CD4-positive, alpha-beta memory T cell (primary cell): ENCODE measurements around the gene FAM167B. TPM values are rescaled to one million over a fixed set of nuclear protein-coding genes. Genes with fewer than 3 reads are reported as not detected.
"Not testable (repeated sequence)": the region's sequence is repeated elsewhere in the genome, so short reads cannot be mapped to it uniquely, and the experiment has no call there.

Experiments
- CTCF ChIA-PET: fragments of 350-600 bp; sonication (Branson Sonifier 250); formaldehyde crosslinking; loops from one replicate; lab custom pipeline; 2021; ENCODE audit warnings: inconsistent platforms; ENCODE audit not compliant: partially characterized antibody; lab: Charles Lee
- POLR2A ChIA-PET: fragments of 350-600 bp; sonication (Branson Sonifier 250); formaldehyde crosslinking; loops from one replicate; lab custom pipeline; 2021; ENCODE audit not compliant: partially characterized antibody; lab: Charles Lee
- DNase-seq, 5 donors: peaks; one replicate each; pipeline versions ENCODE4 v3.0.0 to v3.0.0-alpha.2; 2020 to 2022; ENCODE audit warnings: mixed read lengths in 1 of 5
- H3K27ac ChIP-seq: one replicate; pipeline ENCODE4 v1.7.0; 2013; ENCODE audit warnings: low read depth, low read length
- H3K27me3 ChIP-seq: 2 replicates; pipeline ENCODE4 v1.7.0; 2013; ENCODE audit warnings: mild to moderate bottlenecking, low read length, moderate library complexity; ENCODE audit not compliant: insufficient read depth
- H3K36me3 ChIP-seq: 2 replicates; pipeline ENCODE4 v1.7.0; 2013; ENCODE audit warnings: mild to moderate bottlenecking, low read length, moderate library complexity; ENCODE audit not compliant: insufficient read depth
- H3K4me1 ChIP-seq: 2 replicates; pipeline ENCODE4 v1.7.0; 2013; ENCODE audit warnings: mild to moderate bottlenecking, low read length, moderate library complexity; ENCODE audit not compliant: insufficient read depth
- H3K4me3 ChIP-seq, 2 donors: one replicate each; pipeline ENCODE4 v1.7.0; 2013; ENCODE audit warnings: low read length in 2 of 2, mild to moderate bottlenecking in 1 of 2
- H3K9me3 ChIP-seq, 2 donors: one replicate each; pipeline ENCODE4 v1.7.0; 2013; ENCODE audit warnings: low read length in 2 of 2, control low read depth in 1 of 2; ENCODE audit not compliant: control insufficient read depth in 1 of 2
- H3K27ac Mint-ChIP-seq, 7 donors: one replicate each; pipeline ENCODE4 v1.8.0; 2020 to 2021; ENCODE audit warnings: mixed read lengths in 7 of 7, mild to moderate bottlenecking in 6 of 7, inconsistent platforms in 3 of 7, moderate library complexity in 3 of 7
- H3K27me3 Mint-ChIP-seq, 2 donors: one replicate each; pipeline ENCODE4 v1.8.0; 2020 to 2021; ENCODE audit warnings: mixed read lengths in 2 of 2
- H3K36me3 Mint-ChIP-seq, 2 donors: one replicate each; pipeline ENCODE4 v1.8.0; 2020 to 2021; ENCODE audit warnings: mixed read lengths in 2 of 2, inconsistent platforms in 1 of 2, mild to moderate bottlenecking in 1 of 2
- H3K4me1 Mint-ChIP-seq, 4 donors: one replicate each; pipeline ENCODE4 v1.8.0; 2020 to 2021; ENCODE audit warnings: mixed read lengths in 4 of 4, mild to moderate bottlenecking in 1 of 4
- H3K4me3 Mint-ChIP-seq, 8 donors: one replicate each; pipeline ENCODE4 v1.8.0; 2020 to 2021; ENCODE audit warnings: mixed read lengths in 8 of 8, mild to moderate bottlenecking in 7 of 8, moderate library complexity in 6 of 8, inconsistent platforms in 3 of 8
- H3K9me3 Mint-ChIP-seq, 8 donors: one replicate each; pipeline ENCODE4 v1.8.0; 2020 to 2021; ENCODE audit warnings: mixed read lengths in 8 of 8, mild to moderate bottlenecking in 5 of 8, inconsistent platforms in 3 of 8, moderate library complexity in 1 of 8
- intact Hi-C: fragments of 100-400 bp; cut with micrococcal nuclease; formaldehyde crosslinking; loops from one replicate; pipeline ENCODE4 v1.15.1; 2023
- polyA plus RNA-seq, 2 donors: library from polyadenylated mRNA; unstranded; fragments of 300-500 nt; fragmentation: Illumina TruSeq; gene quantifications; one replicate each; pipeline ENCODE4 v1.2.3, GENCODE V29; 2021
- total RNA-seq, 2 experiments: library from RNA; stranded (reverse); gene quantifications; one replicate each; pipeline ENCODE4 v1.2.3, GENCODE V29; 2021

FAM167B gene
- total and polyA plus RNA-seq, 4 experiments from 2014 or later, result 0.50 to 1.2 TPM; not detected in 2

- Mint-ChIP-seq H3K36me3 (peaks cover 46 to 84% of the 10 kb centered on the region in 2 donors), H3K9me3 (peaks cover 0 to 3% (median 0%) of the 10 kb centered on the region in 8 donors), H3K27me3 (no peaks in the 10 kb centered on the region), H3K4me3 (no peak overlapping the region), H3K27ac (peak overlapping the region in 5 of 7 donors; percentile 51 to 86 (median 74)), H3K4me1 (peaks cover 36 to 48% (median 41%) of the 10 kb centered on the region in 4 donors)
- Histone ChIP-seq H3K4me3 (no peak overlapping the region), H3K27ac (no peak overlapping the region), H3K36me3 (peaks cover 65% of the 10 kb centered on the region), H3K9me3 (no peaks in the 10 kb centered on the region), H3K27me3 (no peaks in the 10 kb centered on the region), H3K4me1 (peaks cover 40% of the 10 kb centered on the region)
- intact Hi-C loops, result no loop called here
- DNase-seq, result no peak
- POLR2A ChIA-PET, result interaction anchor here (1.0 to 9.8 kb wide), 4 partner anchors 15 to 96 kb away, joined by 3 to 199 read pairs (median 5); partner anchors contain the start of genes FAM167B and LCK
- CTCF ChIA-PET, result no interaction called here
Measured at GRCh38 chr1:32276032-32276782, 29.2 kb downstream of the FAM167B start.

- H3K4me1 ChIP-seq, H3K9me3 ChIP-seq, H3K9me3 Mint-ChIP-seq, H3K4me3 Mint-ChIP-seq, H3K27me3 Mint-ChIP-seq, H3K27ac Mint-ChIP-seq, H3K4me1 Mint-ChIP-seq, DNase-seq, H3K4me3 ChIP-seq, intact Hi-C loops, H3K27me3 ChIP-seq, CTCF ChIA-PET, H3K27ac ChIP-seq: not testable (repeated sequence)
- POLR2A ChIA-PET, result interaction anchor here (1.0 to 11.3 kb wide), 2 partner anchors 10 to 33 kb away, joined by 3 to 226 read pairs; partner anchors contain the start of genes FAM167B and LCK
- peaks cover 46% of the 10 kb centered on the region for H3K36me3 ChIP-seq
- H3K36me3 Mint-ChIP-seq, result peaks cover 31 to 52% of the 10 kb centered on the region in 2 donors
Measured at GRCh38 chr1:32284777-32285176, 37.8 kb downstream of the FAM167B start.

- Mint-ChIP-seq H3K27me3 (no peaks in the 10 kb centered on the region), H3K27ac (peak overlapping the region in 4 of 7 donors; percentile 6 to 47 (median 24)), H3K4me3 (no peak overlapping the region), H3K4me1 (peaks cover 2 to 7% (median 6%) of the 10 kb centered on the region in 4 donors), H3K36me3 (peaks cover 25 to 45% of the 10 kb centered on the region in 2 donors), H3K9me3 (peaks cover 0 to 1% (median 0%) of the 10 kb centered on the region in 8 donors)
- no peak for DNase-seq
- H3K9me3 ChIP-seq, result no peaks in the 10 kb centered on the region
- ChIA-PET CTCF (interaction anchor here (3.5 kb wide), 1 partner anchor 36 kb away, joined by 19 read pairs; no protein-coding TSS in a partner anchor), POLR2A (interaction anchor here (1.0 to 11.3 kb wide), 2 partner anchors 11 to 34 kb away, joined by 3 to 226 read pairs; partner anchors contain the start of genes FAM167B and LCK)
- peaks cover 9% of the 10 kb centered on the region for H3K4me1 ChIP-seq
- peaks cover 41% of the 10 kb centered on the region for H3K36me3 ChIP-seq
- H3K27me3 ChIP-seq, result no peaks in the 10 kb centered on the region
- H3K4me3 ChIP-seq, result no peak overlapping the region
- intact Hi-C loops, result no loop called here
- H3K27ac ChIP-seq, result no peak overlapping the region
Measured at GRCh38 chr1:32285658-32286057, 38.6 kb downstream of the FAM167B start.

- Mint-ChIP-seq H3K4me1 (peaks cover 7 to 17% (median 13%) of the 10 kb centered on the region in 4 donors), H3K4me3 (no peak overlapping the region), H3K36me3 (peaks cover 22 to 44% of the 10 kb centered on the region in 2 donors), H3K27me3 (no peaks in the 10 kb centered on the region), H3K9me3 (peaks cover 0 to 1% (median 0%) of the 10 kb centered on the region in 8 donors), H3K27ac (peak overlapping the region in 2 of 7 donors; percentile 83 to 84)
- DNase-seq, result no peak
- no peaks in the 10 kb centered on the region for H3K27me3 ChIP-seq
- H3K4me3 ChIP-seq, result no peak overlapping the region
- POLR2A ChIA-PET, result interaction anchor here (0.6 to 11.3 kb wide), 6 partner anchors 13 to 50 kb away, joined by 3 to 226 read pairs (median 12); partner anchors contain the start of genes FAM167B, LCK and MARCKSL1
- H3K4me1 ChIP-seq, result peaks cover 19% of the 10 kb centered on the region
- CTCF ChIA-PET, result interaction anchor here (3.5 to 7.1 kb wide), 2 partner anchors 38 to 46 kb away, joined by 19 to 49 read pairs; no protein-coding TSS in a partner anchor
- peaks cover 32% of the 10 kb centered on the region for H3K36me3 ChIP-seq
- intact Hi-C loops, result no loop called here
- no peak overlapping the region for H3K27ac ChIP-seq
- H3K9me3 ChIP-seq, result no peaks in the 10 kb centered on the region
Measured at GRCh38 chr1:32286763-32287162, 39.7 kb downstream of the FAM167B start.

GRCh38 chr1:32289256-32289655 is 42.2 kb downstream of the FAM167B start:
- H3K27ac ChIP-seq, result no peak overlapping the region
- H3K4me1 ChIP-seq, result peaks cover 36% of the 10 kb centered on the region
- POLR2A ChIA-PET, result interaction anchor here (0.8 to 11.3 kb wide), 7 partner anchors 15 to 73 kb away, joined by 3 to 226 read pairs (median 24); partner anchors contain the start of genes EIF3I, FAM167B, LCK and MARCKSL1
- peak overlapping the region in 1 of 8 donors; percentile 25 for H3K4me3 Mint-ChIP-seq
- intact Hi-C loops, result no loop called here
- H3K36me3 Mint-ChIP-seq, result peaks cover 19 to 35% of the 10 kb centered on the region in 2 donors
- H3K9me3 Mint-ChIP-seq, result peaks cover 0 to 1% (median 0%) of the 10 kb centered on the region in 8 donors
- no peak for DNase-seq
- peaks cover 0 to 2% of the 10 kb centered on the region in 2 donors for H3K27me3 Mint-ChIP-seq
- H3K36me3 ChIP-seq, result peaks cover 17% of the 10 kb centered on the region
- peak overlapping the region in 5 of 7 donors; percentile 3 to 99 (median 46) for H3K27ac Mint-ChIP-seq
- H3K4me3 ChIP-seq, result no peak overlapping the region
- H3K4me1 Mint-ChIP-seq, result peaks cover 10 to 38% (median 24%) of the 10 kb centered on the region in 4 donors
- CTCF ChIA-PET, result interaction anchor here (0.7 to 7.1 kb wide), 8 partner anchors 19 to 99 kb away, joined by 3 to 49 read pairs (median 18); partner anchors contain the start of genes FAM167B and LCK
- no peaks in the 10 kb centered on the region for H3K27me3 ChIP-seq
- H3K9me3 ChIP-seq, result no peaks in the 10 kb centered on the region

GRCh38 chr1:32291145-32291707 is 44.2 kb downstream of the FAM167B start:
- POLR2A ChIA-PET, result interaction anchor here (0.7 to 11.3 kb wide), 37 partner anchors 9 to 278 kb away, joined by 3 to 226 read pairs (median 5); partner anchors contain the start of genes BSDC1, CCDC28B, EIF3I and FAM167B
- Histone ChIP-seq H3K36me3 (peaks cover 6% of the 10 kb centered on the region), H3K27me3 (no peaks in the 10 kb centered on the region), H3K4me1 (peaks cover 55% of the 10 kb centered on the region), H3K4me3 (peak overlapping the region; percentile 37 to 93), H3K9me3 (no peaks in the 10 kb centered on the region), H3K27ac (peak overlapping the region; percentile 93)
- peak overlapping the region; percentile 94 to 99 (median 96) for H3K27ac Mint-ChIP-seq
- peaks cover 8 to 26% of the 10 kb centered on the region in 2 donors for H3K36me3 Mint-ChIP-seq
- CTCF ChIA-PET, result interaction anchor here (0.9 to 7.1 kb wide), 13 partner anchors 10 to 766 kb away, joined by 3 to 49 read pairs (median 6); partner anchors contain the start of genes FAM167B and LCK
- peaks cover 0 to 1% (median 0%) of the 10 kb centered on the region in 8 donors for H3K9me3 Mint-ChIP-seq
- H3K4me3 Mint-ChIP-seq, result peak overlapping the region; percentile 96 to 100 (median 98)
- DNase-seq, result no peak
- intact Hi-C loops, result loop anchor here (1.0 to 5.0 kb wide), 5 partner anchors 17 to 184 kb away; partner anchors contain the start of genes EIF3I, KPNA6 and TMEM234
- peaks cover 0 to 2% of the 10 kb centered on the region in 2 donors for H3K27me3 Mint-ChIP-seq
- H3K4me1 Mint-ChIP-seq, result peaks cover 25 to 58% (median 41%) of the 10 kb centered on the region in 4 donors
